Measurements from ENCODE around the gene AEBP2.

Gene AEBP2

GRCh38 chr12:19449814-19450213 is 10.5 kb downstream of the AEBP2 start:
- peaks cover 26% of the 10 kb centered on the region for H3K9me3 Mint-ChIP-seq
- peaks cover 80% of the 10 kb centered on the region for H3K36me3 Mint-ChIP-seq (ENCODE audit: low read depth)
- no peaks in the 10 kb centered on the region for H3K27me3 Mint-ChIP-seq (ENCODE audit: low read depth, poor library complexity)
- H3K4me3 Mint-ChIP-seq = no peak overlapping the region
- no peak for TF ChIP-seq CTCF (IDR thresholded peaks at IDR 0.05)
- peaks cover 12% of the 10 kb centered on the region for H3K4me1 Mint-ChIP-seq
- no peak for DNase-seq
- H3K27ac Mint-ChIP-seq = no peak overlapping the region

- H3K9me3 Mint-ChIP-seq = peaks cover 25% of the 10 kb centered on the region
- peaks cover 11% of the 10 kb centered on the region for H3K4me1 Mint-ChIP-seq
- peaks cover 78% of the 10 kb centered on the region for H3K36me3 Mint-ChIP-seq (ENCODE audit: low read depth)
- H3K27ac Mint-ChIP-seq = no peak overlapping the region
- TF ChIP-seq CTCF (IDR thresholded peaks at IDR 0.05) = no peak
- no peak overlapping the region for H3K4me3 Mint-ChIP-seq
- H3K27me3 Mint-ChIP-seq (ENCODE audit: low read depth, poor library complexity) = no peaks in the 10 kb centered on the region
- no peak for DNase-seq
Measured at GRCh38 chr12:19450362-19450761, 11.1 kb downstream of the AEBP2 start.

GRCh38 chr12:19451196-19451595 is 11.9 kb downstream of the AEBP2 start:
- Mint-ChIP-seq H3K36me3 (ENCODE audit: low read depth) (peaks cover 79% of the 10 kb centered on the region), H3K27ac (peak overlapping the region; percentile 92), H3K4me3 (no peak overlapping the region), H3K9me3 (peaks cover 20% of the 10 kb centered on the region), H3K27me3 (ENCODE audit: low read depth, poor library complexity) (no peaks in the 10 kb centered on the region), H3K4me1 (peaks cover 11% of the 10 kb centered on the region)
- no peak for DNase-seq
- TF ChIP-seq CTCF (IDR thresholded peaks at IDR 0.05) = no peak

GRCh38 chr12:19453961-19454360 is 14.7 kb downstream of the AEBP2 start:
- H3K36me3 Mint-ChIP-seq (ENCODE audit: low read depth) = peaks cover 79% of the 10 kb centered on the region

GRCh38 chr12:19454837-19455236 is 15.5 kb downstream of the AEBP2 start:
- Mint-ChIP-seq H3K9me3 (peaks cover 8% of the 10 kb centered on the region), H3K4me1 (peaks cover 5% of the 10 kb centered on the region), H3K27ac (no peak overlapping the region), H3K36me3 (ENCODE audit: low read depth) (peaks cover 80% of the 10 kb centered on the region), H3K4me3 (no peak overlapping the region), H3K27me3 (ENCODE audit: low read depth, poor library complexity) (no peaks in the 10 kb centered on the region)
- no peak for DNase-seq
- no peak for TF ChIP-seq CTCF (IDR thresholded peaks at IDR 0.05)

More at GRCh38 chr12:19453961-19454360, 14.7 kb downstream of the AEBP2 start:
- peaks cover 8% of the 10 kb centered on the region for H3K9me3 Mint-ChIP-seq
- no peaks in the 10 kb centered on the region for H3K27me3 Mint-ChIP-seq (ENCODE audit: low read depth, poor library complexity)
- peaks cover 10% of the 10 kb centered on the region for H3K4me1 Mint-ChIP-seq
- H3K27ac Mint-ChIP-seq = no peak overlapping the region
- TF ChIP-seq CTCF (IDR thresholded peaks at IDR 0.05) = no peak
- H3K4me3 Mint-ChIP-seq = no peak overlapping the region
- DNase-seq = no peak

- TF ChIP-seq CTCF (IDR thresholded peaks at IDR 0.05) = no peak
- no peak overlapping the region for H3K4me3 Mint-ChIP-seq
- H3K9me3 Mint-ChIP-seq = peaks cover 8% of the 10 kb centered on the region
- no peaks in the 10 kb centered on the region for H3K27me3 Mint-ChIP-seq (ENCODE audit: low read depth, poor library complexity)
- H3K27ac Mint-ChIP-seq = no peak overlapping the region
- peaks cover 84% of the 10 kb centered on the region for H3K36me3 Mint-ChIP-seq (ENCODE audit: low read depth)
- DNase-seq = no peak
- H3K4me1 Mint-ChIP-seq = peaks cover 3% of the 10 kb centered on the region
Measured at GRCh38 chr12:19456176-19456575, 16.9 kb downstream of the AEBP2 start.

All from nephron progenitor cell (in vitro differentiated cells).